ENCODE data around the gene SAMD13. TPM values are rescaled to one million over a fixed set of nuclear protein-coding genes. Genes with fewer than 3 reads are reported as not detected.

The SAMD13 gene
- total RNA-seq, 3 donors from 2014 or later = 6.8 to 35.9 (median 21.0) TPM

DNA sequence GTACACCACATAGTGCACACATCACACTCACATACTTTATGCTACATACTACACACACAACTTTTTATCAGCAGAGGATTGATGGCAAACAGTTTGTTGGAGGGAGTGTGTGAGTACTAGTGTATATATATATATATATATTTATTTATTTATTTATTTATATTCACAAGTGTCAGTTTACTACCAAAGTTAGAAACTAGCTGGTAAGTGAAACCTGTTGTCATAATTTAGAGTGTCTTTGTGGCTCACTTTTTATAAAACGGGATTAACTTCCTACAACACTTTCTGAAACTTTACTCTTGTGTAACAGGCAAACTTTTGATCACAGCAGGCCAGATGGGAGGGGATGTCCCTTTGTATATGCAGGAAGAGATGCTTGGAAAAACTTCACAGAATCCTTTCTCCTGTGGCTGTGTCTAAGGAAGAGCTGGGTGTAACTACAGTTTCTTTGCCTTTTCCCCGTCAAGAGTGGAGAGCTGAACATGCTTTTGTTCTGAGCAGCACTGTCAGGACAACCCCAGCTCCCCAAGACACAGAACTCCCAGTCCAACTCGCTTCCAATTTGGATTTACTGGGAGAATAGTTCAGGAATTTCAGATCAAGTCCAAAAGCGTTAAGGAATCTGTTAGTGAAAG, 1.9 kb upstream of the SAMD13 start:
- intact Hi-C loops (cut with DNase I, micrococcal nuclease) = loop anchor here in 1 of 2 donors (5.0 to 10.0 kb wide), 2 partner anchors 32 to 155 kb away; partner anchors contain the start of gene PRKACB
- TF ChIP-seq, protein P1, sequence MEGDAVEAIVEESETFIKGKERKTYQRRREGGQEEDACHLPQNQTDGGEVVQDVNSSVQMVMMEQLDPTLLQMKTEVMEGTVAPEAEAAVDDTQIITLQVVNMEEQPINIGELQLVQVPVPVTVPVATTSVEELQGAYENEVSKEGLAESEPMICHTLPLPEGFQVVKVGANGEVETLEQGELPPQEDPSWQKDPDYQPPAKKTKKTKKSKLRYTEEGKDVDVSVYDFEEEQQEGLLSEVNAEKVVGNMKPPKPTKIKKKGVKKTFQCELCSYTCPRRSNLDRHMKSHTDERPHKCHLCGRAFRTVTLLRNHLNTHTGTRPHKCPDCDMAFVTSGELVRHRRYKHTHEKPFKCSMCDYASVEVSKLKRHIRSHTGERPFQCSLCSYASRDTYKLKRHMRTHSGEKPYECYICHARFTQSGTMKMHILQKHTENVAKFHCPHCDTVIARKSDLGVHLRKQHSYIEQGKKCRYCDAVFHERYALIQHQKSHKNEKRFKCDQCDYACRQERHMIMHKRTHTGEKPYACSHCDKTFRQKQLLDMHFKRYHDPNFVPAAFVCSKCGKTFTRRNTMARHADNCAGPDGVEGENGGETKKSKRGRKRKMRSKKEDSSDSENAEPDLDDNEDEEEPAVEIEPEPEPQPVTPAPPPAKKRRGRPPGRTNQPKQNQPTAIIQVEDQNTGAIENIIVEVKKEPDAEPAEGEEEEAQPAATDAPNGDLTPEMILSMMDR (IDR thresholded peaks at IDR 0.05) = no peak
- H3K4me1 ChIP-seq (ENCODE audit: low read depth) = peaks cover 22% of the 10 kb centered on the region

DNA sequence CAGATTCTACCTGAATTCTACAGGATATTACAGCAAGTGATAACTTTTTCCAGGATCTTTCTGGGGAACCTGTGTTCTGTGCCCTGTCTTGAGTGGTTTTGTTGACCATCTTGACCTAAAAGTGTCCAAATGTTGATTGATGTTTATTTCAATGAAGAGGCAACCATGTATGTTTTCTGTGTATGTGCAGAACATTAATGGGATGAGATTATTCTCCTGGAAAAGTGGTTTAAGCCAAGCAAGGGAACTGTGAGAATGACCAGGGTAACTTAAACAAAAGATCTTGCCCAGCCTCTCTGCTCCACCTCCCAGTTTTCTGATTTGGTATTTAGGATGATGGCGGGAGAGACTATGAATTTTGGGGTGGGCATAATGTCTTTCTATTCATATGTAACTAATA, 1.0 kb upstream of the SAMD13 start:
- Histone ChIP-seq H3K9me3 (peaks cover 5% of the 10 kb centered on the region), H3K4me1 (ENCODE audit: low read depth) (peaks cover 22% of the 10 kb centered on the region), H3K36me3 (ENCODE audit: low read depth) (no peaks in the 10 kb centered on the region), H3K4me3 (no peak overlapping the region)
- DNase-seq = no peak
- TF ChIP-seq, protein P1 (IDR thresholded peaks at IDR 0.05) = no peak
- intact Hi-C loops (cut with DNase I, micrococcal nuclease) = loop anchor here in 1 of 2 donors (5.0 to 10.0 kb wide), 2 partner anchors 33 to 156 kb away; partner anchors contain the start of gene PRKACB
- no peak for ATAC-seq

More for the DNA sequence above, 1.9 kb upstream of the SAMD13 start:
- Histone ChIP-seq H3K36me3 (ENCODE audit: low read depth) (no peaks in the 10 kb centered on the region), H3K9me3 (peaks cover 5% of the 10 kb centered on the region), H3K4me3 (no peak overlapping the region)
- ATAC-seq (peak; percentile 3), DNase-seq (no peak)

DNA sequence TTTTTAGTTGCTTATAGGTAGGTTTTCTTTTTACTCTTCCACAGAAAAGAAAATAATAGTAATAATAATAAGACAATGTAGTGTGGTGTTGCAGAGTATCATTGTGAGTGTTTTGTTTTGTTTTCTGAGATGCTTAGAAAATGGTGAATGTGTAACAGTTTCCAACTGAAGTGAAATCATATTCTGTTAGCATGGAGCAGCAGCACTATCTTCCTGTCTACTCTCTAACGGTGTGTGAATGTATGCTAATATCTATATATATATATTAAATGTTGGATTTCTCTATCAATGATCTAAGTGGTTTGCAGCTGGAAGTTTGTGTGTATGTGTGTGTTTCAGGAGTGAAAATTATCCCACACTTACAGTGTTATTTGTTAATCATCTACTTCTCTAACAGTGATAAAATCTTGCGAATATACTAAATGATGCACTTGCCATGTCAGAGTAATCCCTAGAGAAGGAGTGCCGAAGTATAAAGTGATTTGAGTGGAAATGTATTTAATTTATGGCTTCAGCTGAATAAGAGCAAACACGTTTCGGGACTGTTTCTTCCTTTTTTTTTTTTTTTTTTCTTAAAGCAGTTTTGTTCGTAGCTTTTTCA, 377 bp downstream of the SAMD13 start:
- DNase-seq = no peak
- Histone ChIP-seq H3K4me3 (no peak overlapping the region), H3K4me1 (ENCODE audit: low read depth) (peaks cover 15% of the 10 kb centered on the region), H3K9me3 (no peaks in the 10 kb centered on the region), H3K36me3 (ENCODE audit: low read depth) (no peaks in the 10 kb centered on the region)
- intact Hi-C loops (cut with DNase I, micrococcal nuclease) = loop anchor here in 1 of 2 donors (5.0 to 10.0 kb wide), 2 partner anchors 35 to 157 kb away; partner anchors contain the start of gene PRKACB
- TF ChIP-seq, protein P1 (IDR thresholded peaks at IDR 0.05) = no peak
- ATAC-seq = peak; percentile 14

GRCh38 chr1:84303314-84303830, 1.9 kb downstream of the SAMD13 start:
- H3K4me3 ChIP-seq = peak overlapping the region; percentile 1
- peak in 1 of 3 donors; percentile 28 for DNase-seq
- no peak for ATAC-seq
- TF ChIP-seq, protein P1 (IDR thresholded peaks at IDR 0.05) = no peak
- peaks cover 11% of the 10 kb centered on the region for H3K4me1 ChIP-seq (ENCODE audit: low read depth)
- intact Hi-C loops (cut with DNase I, micrococcal nuclease) = loop anchor here in 1 of 2 donors (5.0 to 10.0 kb wide), 2 partner anchors 36 to 159 kb away; partner anchors contain the start of gene PRKACB
- no peaks in the 10 kb centered on the region for H3K36me3 ChIP-seq (ENCODE audit: low read depth)
- H3K9me3 ChIP-seq = no peaks in the 10 kb centered on the region

DNA sequence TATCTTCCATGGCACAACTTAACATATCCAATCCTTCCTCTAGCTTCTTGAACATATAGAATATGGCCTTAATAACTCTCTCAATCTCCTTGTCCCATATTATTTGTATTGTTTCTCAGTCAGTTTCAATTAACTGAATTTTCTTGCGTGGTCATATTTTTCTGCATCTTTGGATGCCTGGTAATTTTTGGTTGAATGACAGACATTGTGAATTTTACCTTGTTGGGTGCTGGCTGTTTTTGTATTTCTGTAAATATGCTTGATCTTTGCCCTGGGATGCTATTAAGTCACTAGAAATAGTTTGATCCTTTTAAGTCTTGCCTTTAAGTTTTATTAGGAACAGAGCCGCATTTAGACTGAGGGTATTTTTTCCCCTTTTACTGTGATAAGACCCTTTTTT, 5.9 kb downstream of the SAMD13 start:
- H3K9me3 ChIP-seq = no peaks in the 10 kb centered on the region
- intact Hi-C loops (cut with DNase I, micrococcal nuclease) = loop anchor here in 1 of 2 donors (10.0 kb wide), 1 partner anchor 163 kb away; the partner anchor contains the start of gene PRKACB
- ATAC-seq = no peak

More for the DNA sequence above, 5.9 kb downstream of the SAMD13 start:
- no peak for DNase-seq
- TF ChIP-seq, protein P1 (IDR thresholded peaks at IDR 0.05) = no peak
- Histone ChIP-seq H3K4me3 (no peak overlapping the region), H3K36me3 (ENCODE audit: low read depth) (no peaks in the 10 kb centered on the region), H3K4me1 (ENCODE audit: low read depth) (no peaks in the 10 kb centered on the region)

Measured in mucosa of descending colon (tissue), 3 donors.